ENCODE data around the gene TTC9B.
"Not testable (repeated sequence)": the region's sequence is repeated elsewhere in the genome, so short reads cannot be mapped to it uniquely, and the experiment has no call there.

The TTC9B gene

DNA sequence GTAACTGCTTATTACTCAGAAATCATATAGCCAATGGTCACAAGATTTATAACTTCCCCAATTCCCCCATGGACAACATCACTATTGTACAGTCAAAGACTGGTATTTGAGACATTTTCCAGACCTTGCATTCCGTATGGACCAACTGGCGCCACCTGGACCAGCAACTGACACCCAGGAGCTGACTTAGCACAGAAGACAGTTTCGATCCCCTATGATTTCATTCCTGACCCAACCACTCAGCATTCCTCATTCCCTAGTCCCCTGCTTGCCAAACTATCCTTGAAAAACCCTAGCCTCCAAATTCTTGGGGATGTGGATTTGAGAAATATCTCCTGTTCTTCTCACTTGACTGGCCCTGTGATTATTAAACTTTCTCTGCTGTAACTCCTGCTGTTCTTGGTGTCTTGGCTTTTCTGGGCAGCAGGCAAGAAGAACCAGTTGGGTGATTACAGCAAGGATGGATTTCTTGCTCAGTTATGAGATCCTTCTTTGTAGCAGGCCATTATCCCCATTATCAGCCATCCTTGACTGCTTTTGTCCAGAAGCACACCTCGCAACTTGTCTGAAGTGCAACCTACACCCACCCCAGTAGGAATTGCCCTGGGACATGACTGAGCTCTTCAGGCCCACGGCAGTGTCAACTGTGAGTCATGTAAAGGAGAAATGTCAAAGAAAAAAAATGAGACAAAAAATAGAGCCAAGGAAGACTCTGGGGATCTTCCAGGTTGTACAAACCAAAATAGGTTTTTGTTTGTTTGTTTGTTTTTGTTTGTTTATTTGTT lies 40.7 kb downstream of the TTC9B start:
- no peak overlapping the region for H3K4me3 ChIP-seq (replicated peaks in 1 of 2; ENCODE audit: low read depth in 2 of 2, low read length in 2 of 2)
- TF ChIP-seq, protein P1, sequence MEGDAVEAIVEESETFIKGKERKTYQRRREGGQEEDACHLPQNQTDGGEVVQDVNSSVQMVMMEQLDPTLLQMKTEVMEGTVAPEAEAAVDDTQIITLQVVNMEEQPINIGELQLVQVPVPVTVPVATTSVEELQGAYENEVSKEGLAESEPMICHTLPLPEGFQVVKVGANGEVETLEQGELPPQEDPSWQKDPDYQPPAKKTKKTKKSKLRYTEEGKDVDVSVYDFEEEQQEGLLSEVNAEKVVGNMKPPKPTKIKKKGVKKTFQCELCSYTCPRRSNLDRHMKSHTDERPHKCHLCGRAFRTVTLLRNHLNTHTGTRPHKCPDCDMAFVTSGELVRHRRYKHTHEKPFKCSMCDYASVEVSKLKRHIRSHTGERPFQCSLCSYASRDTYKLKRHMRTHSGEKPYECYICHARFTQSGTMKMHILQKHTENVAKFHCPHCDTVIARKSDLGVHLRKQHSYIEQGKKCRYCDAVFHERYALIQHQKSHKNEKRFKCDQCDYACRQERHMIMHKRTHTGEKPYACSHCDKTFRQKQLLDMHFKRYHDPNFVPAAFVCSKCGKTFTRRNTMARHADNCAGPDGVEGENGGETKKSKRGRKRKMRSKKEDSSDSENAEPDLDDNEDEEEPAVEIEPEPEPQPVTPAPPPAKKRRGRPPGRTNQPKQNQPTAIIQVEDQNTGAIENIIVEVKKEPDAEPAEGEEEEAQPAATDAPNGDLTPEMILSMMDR (IDR thresholded peaks at IDR 0.05; ENCODE audit: low read depth, low read length): no peak
- DNase-seq (ENCODE audit: low read depth in 2 of 2): no peak

DNA sequence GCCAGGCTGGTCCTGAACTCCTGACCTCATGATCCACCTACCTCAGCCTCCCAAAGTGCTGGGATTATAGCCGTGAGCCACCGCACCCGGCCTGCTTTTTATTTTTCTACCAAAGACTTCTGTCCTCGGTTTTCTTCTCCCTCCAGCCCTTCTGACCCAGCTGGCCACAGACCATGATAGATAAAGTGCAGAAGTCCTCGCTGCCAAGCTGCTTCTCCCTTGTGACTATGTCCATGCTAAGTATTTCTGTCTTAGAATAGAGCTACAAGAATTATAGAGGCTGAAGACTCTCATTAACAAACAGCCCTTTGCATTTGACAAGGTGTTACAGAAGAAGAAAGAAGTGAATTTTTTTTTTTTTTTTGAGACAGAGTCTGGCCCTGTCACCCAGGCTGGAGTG lies 42.4 kb downstream of the TTC9B start:
- DNase-seq (ENCODE audit: low read depth in 2 of 2): no peak
- TF ChIP-seq, protein P1 (IDR thresholded peaks at IDR 0.05; ENCODE audit: low read depth, low read length): no peak
- no peak overlapping the region for H3K4me3 ChIP-seq (replicated peaks in 1 of 2; ENCODE audit: low read depth in 2 of 2, low read length in 2 of 2)

DNA sequence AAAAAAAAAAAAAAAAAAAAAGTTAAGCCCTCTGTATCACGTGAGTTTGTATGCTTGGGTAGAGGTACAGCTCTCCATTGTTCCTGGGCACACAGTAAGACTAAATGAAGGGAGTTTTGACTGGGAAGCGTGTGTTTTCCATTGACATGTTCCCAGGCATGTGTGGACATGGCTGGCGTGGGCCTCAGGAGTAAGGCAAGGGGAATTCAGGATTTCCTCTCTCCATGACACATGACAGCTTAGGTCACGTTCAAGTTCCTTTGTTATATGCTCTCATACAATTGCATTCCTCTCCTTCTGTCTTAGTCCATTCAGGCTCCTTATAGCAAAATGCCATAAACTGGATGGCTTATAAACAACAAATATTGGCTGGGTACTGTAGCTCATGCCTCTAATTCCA lies 44.1 kb downstream of the TTC9B start:
- H3K4me3 ChIP-seq (replicated peaks in 1 of 2; ENCODE audit: low read depth in 2 of 2, low read length in 2 of 2): no peak overlapping the region
- TF ChIP-seq, protein P1 (IDR thresholded peaks at IDR 0.05; ENCODE audit: low read depth, low read length): no peak
- no peak for DNase-seq (ENCODE audit: low read depth in 2 of 2)

DNA sequence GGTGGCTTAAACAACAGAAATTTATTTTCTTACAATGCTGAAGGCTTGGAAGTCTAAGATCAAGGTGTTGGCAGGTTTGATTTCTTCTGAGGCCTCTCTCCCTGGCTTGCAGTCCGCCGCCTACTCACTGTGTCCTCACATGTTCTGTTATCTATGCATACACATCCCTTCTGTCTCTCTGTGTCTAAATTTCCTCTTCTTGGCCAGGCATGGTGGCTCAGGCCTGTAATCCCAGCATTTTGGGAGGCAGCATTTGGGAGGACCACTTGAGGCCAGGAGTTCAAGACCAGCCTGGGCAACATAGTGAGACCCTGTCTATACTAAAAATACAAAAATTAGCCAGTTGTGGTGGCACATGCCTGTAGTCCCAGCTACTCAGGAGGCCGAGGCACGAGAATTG lies 46.9 kb downstream of the TTC9B start:
- not testable (repeated sequence) for DNase-seq (ENCODE audit: low read depth in 2 of 2); H3K4me3 ChIP-seq (replicated peaks in 1 of 2; ENCODE audit: low read depth in 2 of 2, low read length in 2 of 2)

DNA sequence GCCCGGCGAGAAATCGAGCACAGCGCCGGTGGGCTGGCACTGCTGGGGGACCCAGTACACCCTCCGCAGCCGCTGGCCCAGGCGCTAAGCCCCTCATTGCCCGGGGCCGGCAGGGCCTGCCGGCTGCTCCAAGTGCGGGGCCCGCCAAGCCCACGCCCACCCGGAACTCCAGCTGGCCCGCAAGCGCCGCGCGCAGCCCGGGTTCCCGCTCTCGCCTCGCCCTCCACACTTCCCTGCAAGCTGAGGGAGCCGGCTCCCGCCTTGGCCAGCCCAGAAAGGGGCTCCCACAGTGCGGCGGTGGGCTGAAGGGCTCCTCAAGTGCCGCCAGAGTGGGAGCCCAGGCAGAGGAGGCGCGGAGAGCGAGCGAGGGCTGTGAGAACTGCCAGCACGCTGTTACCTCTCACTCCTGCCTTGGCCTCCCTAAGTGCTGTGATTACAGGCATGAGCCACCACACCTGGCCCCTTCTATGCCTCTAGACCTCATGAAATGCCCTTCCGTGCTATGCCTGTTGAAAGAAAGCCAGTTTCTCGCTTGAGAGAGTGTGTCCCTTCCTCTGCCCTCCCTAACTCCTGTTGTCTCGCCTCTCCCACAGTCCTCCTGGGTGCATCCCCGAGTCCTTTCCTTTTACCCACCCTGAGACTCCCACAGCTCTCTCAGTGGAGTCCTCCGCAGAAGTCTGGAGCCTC lies 47.7 kb downstream of the TTC9B start:
- not testable (repeated sequence) for DNase-seq (ENCODE audit: low read depth in 2 of 2); H3K4me3 ChIP-seq (replicated peaks in 1 of 2; ENCODE audit: low read depth in 2 of 2, low read length in 2 of 2)

DNA sequence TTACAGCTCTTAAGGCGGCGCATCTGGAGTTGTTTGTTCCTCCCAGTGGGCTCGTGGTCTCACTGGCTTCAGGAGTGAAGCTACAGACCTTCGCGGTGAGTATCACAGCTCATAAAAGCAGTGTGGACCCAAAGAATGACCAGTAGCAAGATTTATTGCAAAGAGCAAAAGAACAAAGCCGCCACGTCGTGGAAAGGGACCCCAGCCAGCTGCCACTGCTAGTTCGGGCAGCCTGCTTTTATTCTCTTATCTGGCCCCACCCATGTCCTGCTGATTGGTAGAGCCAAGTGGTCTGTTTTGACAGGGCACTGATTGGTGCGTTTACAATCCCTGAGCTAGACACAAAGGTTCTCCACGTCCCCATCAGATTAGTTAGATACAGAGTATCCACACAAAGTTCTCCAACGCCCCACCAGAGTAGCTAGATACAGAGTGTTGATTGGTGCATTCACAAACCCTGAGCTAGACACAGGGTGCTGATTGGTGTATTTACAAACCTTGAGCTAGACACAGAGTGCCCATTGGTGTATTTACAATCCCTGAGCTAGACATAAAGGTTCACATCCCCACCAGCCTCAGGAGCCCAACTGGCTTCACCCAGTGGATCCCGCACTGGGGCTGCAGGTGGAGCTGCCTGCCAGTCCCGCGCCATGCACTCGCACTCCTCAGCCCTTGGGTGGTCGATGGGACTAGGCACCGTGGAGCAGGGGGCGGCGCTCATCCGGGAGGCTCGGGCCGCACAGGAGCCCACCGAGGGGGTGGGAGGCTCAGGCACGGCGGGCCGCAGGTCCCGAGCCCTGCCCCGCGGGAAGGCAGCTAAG lies 48.5 kb downstream of the TTC9B start:
- not testable (repeated sequence) for H3K4me3 ChIP-seq (replicated peaks in 1 of 2; ENCODE audit: low read depth in 2 of 2, low read length in 2 of 2)

More for the DNA sequence above, 48.5 kb downstream of the TTC9B start:
- not testable (repeated sequence) for DNase-seq (ENCODE audit: low read depth in 2 of 2)

All from cardiac fibroblast (primary cell).